ENCODE results near the gene RFX3. TPM values are rescaled to one million over a fixed set of nuclear protein-coding genes. Genes with fewer than 3 reads are reported as not detected.

Gene RFX3
- total RNA-seq, 2 experiments from 2014 or later, result 22.9 to 24.8 TPM

DNA sequence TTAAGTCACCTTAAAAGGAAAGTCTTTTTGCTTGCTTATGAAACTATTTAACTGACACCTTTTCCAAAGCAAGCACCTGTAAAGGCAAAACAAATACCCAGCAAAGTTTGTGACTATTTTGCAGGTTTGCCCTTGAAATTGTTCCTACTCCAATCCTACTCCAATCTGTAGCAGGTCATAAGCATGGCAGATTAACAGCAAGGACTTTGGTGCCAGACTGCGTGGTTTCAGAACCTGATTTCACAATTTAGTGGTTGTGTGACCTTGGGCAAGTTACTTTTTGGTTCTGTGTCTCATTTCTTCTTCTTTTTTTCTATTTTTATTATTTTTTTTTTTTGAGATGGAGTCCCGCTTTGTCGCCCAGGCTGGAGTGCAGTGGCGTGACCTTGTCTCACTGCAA, 282.1 kb downstream of the RFX3 start:
- TF ChIP-seq, protein P1, sequence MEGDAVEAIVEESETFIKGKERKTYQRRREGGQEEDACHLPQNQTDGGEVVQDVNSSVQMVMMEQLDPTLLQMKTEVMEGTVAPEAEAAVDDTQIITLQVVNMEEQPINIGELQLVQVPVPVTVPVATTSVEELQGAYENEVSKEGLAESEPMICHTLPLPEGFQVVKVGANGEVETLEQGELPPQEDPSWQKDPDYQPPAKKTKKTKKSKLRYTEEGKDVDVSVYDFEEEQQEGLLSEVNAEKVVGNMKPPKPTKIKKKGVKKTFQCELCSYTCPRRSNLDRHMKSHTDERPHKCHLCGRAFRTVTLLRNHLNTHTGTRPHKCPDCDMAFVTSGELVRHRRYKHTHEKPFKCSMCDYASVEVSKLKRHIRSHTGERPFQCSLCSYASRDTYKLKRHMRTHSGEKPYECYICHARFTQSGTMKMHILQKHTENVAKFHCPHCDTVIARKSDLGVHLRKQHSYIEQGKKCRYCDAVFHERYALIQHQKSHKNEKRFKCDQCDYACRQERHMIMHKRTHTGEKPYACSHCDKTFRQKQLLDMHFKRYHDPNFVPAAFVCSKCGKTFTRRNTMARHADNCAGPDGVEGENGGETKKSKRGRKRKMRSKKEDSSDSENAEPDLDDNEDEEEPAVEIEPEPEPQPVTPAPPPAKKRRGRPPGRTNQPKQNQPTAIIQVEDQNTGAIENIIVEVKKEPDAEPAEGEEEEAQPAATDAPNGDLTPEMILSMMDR (IDR thresholded peaks at IDR 0.05), result no peak
- Mint-ChIP-seq H3K27me3 (no peaks in the 10 kb centered on the region), H3K4me3 (no peak overlapping the region), H3K36me3 (ENCODE audit: low read depth) (peaks cover 42% of the 10 kb centered on the region), H3K4me1 (ENCODE audit: low read depth) (no peaks in the 10 kb centered on the region), H3K9me3 (no peaks in the 10 kb centered on the region), H3K27ac (no peak overlapping the region)
- DNase-seq, result peak in 2 of 14 experiments; percentile 2 to 3
- peaks cover 21% of the 10 kb centered on the region for H3K36me3 ChIP-seq (ENCODE audit: insufficient read depth, low read length)
- no peaks in the 10 kb centered on the region for H3K9me3 ChIP-seq (ENCODE audit: control insufficient read depth in 1 of 2, insufficient read depth in 1 of 2, low read length in 2 of 2)
- intact Hi-C loops (cut with DNase I, micrococcal nuclease), result loop anchor here (5.0 kb wide), 4 partner anchors 199 to 879 kb away; no protein-coding TSS in a partner anchor
- H3K4me3 ChIP-seq (ENCODE audit: low read length), result no peak overlapping the region
- no peaks in the 10 kb centered on the region for H3K27me3 ChIP-seq (ENCODE audit: control insufficient read depth in 1 of 2, insufficient read depth in 2 of 2, low read length in 2 of 2)
- no peak overlapping the region for H3K27ac ChIP-seq (ENCODE audit: low read depth in 1 of 2, low read length in 2 of 2)
- ChIA-PET POLR2A (interaction anchor here (1.0 kb wide), 1 partner anchor 47 kb away, joined by 4 read pairs; no protein-coding TSS in a partner anchor), CTCF (no interaction called here)
- H3K4me1 ChIP-seq (ENCODE audit: insufficient read depth, low read length), result no peaks in the 10 kb centered on the region
- no peak for ATAC-seq (ENCODE audit: poor library complexity)

DNA sequence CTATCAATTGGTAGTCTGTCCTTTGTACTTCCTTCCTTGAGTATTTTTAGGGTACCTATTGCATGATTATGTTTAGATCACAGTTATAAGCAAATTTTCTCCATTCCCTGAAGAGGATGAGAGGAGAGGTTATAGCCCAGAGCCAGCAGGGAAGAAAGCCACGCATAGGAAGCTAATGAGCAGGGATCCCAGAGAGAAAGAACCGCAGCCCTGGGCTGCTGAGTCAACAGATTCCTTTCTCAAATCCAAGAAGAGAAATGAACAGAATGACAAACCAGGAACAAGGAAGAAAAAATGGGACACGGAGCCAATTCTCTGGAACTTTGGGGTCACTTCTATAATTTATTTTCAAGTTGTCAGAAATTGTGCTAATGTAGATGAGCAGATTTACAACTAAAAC, 284.5 kb downstream of the RFX3 start:
- no peak for DNase-seq
- H3K36me3 ChIP-seq (ENCODE audit: insufficient read depth, low read length), result peaks cover 22% of the 10 kb centered on the region
- Mint-ChIP-seq H3K27me3 (no peaks in the 10 kb centered on the region), H3K4me3 (no peak overlapping the region), H3K36me3 (ENCODE audit: low read depth) (peaks cover 36% of the 10 kb centered on the region), H3K4me1 (ENCODE audit: low read depth) (no peaks in the 10 kb centered on the region), H3K9me3 (no peaks in the 10 kb centered on the region), H3K27ac (no peak overlapping the region)
- no peaks in the 10 kb centered on the region for H3K9me3 ChIP-seq (ENCODE audit: control insufficient read depth in 1 of 2, insufficient read depth in 1 of 2, low read length in 2 of 2)
- TF ChIP-seq, protein P1 (IDR thresholded peaks at IDR 0.05), result no peak
- no peaks in the 10 kb centered on the region for H3K4me1 ChIP-seq (ENCODE audit: insufficient read depth, low read length)
- no peak for ATAC-seq (ENCODE audit: poor library complexity)
- no peak overlapping the region for H3K27ac ChIP-seq (ENCODE audit: low read depth in 1 of 2, low read length in 2 of 2)
- no peak overlapping the region for H3K4me3 ChIP-seq (ENCODE audit: low read length)
- CTCF ChIA-PET, result interaction anchor here (0.6 to 1.0 kb wide), 4 partner anchors 200 to 1518 kb away, joined by 3 to 7 read pairs (median 3); no protein-coding TSS in a partner anchor
- H3K27me3 ChIP-seq (ENCODE audit: control insufficient read depth in 1 of 2, insufficient read depth in 2 of 2, low read length in 2 of 2), result no peaks in the 10 kb centered on the region
- POLR2A ChIA-PET, result no interaction called here
- intact Hi-C loops (cut with DNase I, micrococcal nuclease), result loop anchor here (2.0 to 5.0 kb wide), 5 partner anchors 201 to 1098 kb away; no protein-coding TSS in a partner anchor

DNA sequence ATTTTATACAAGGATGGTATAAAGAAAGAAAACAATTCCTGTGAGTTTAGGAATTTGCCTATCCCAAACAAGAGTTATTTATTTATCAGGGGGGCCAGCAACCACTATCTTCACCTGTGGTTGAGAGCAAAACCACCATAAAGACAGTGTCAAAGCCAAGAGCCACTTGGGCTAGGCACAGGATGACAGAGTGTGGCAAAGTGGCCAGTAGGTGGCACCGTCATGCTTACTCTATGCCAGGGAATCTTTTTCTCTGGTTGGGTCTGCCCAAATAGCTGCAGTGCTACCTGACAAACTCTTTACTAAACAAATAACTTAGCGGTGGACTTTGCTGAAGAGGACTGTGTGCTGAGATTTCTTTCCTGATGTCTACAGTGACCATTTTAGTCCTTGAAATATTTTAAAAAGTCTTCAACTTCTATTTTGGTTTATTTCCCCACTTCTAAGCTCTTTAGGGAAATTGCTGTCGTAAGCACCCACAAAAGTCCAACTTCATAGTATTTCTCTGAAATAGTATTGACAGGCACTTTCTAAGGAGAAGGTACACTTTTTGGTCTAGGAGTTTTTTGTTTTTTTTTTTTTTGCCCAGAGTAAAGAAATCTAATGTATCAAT, 285.0 kb downstream of the RFX3 start:
- no peak overlapping the region for H3K4me3 ChIP-seq (ENCODE audit: low read length)
- CTCF ChIA-PET, result interaction anchor here (0.6 to 1.0 kb wide), 4 partner anchors 200 to 1518 kb away, joined by 3 to 7 read pairs (median 3); no protein-coding TSS in a partner anchor
- Mint-ChIP-seq H3K36me3 (ENCODE audit: low read depth) (peaks cover 36% of the 10 kb centered on the region), H3K27ac (no peak overlapping the region), H3K9me3 (no peaks in the 10 kb centered on the region), H3K4me3 (no peak overlapping the region), H3K4me1 (ENCODE audit: low read depth) (no peaks in the 10 kb centered on the region), H3K27me3 (no peaks in the 10 kb centered on the region)
- ATAC-seq (ENCODE audit: poor library complexity), result peak; percentile 65
- H3K9me3 ChIP-seq (ENCODE audit: control insufficient read depth in 1 of 2, insufficient read depth in 1 of 2, low read length in 2 of 2), result no peaks in the 10 kb centered on the region
- H3K27ac ChIP-seq (ENCODE audit: low read depth in 1 of 2, low read length in 2 of 2), result no peak overlapping the region
- intact Hi-C loops (cut with DNase I, micrococcal nuclease), result loop anchor here (1.0 to 5.0 kb wide), 7 partner anchors 201 to 1135 kb away; no protein-coding TSS in a partner anchor
- no peaks in the 10 kb centered on the region for H3K4me1 ChIP-seq (ENCODE audit: insufficient read depth, low read length)
- peaks cover 24% of the 10 kb centered on the region for H3K36me3 ChIP-seq (ENCODE audit: insufficient read depth, low read length)
- POLR2A ChIA-PET, result no interaction called here
- TF ChIP-seq, protein P1 (IDR thresholded peaks at IDR 0.05), result peak; percentile 70
- DNase-seq, result peak; percentile 33 to 74 (median 46)
- no peaks in the 10 kb centered on the region for H3K27me3 ChIP-seq (ENCODE audit: control insufficient read depth in 1 of 2, insufficient read depth in 2 of 2, low read length in 2 of 2)
